OCI-M1 (cell line): ENCODE data around the gene FGB.
"Not testable (repeated sequence)": the region's sequence is repeated elsewhere in the genome, so short reads cannot be mapped to it uniquely, and the experiment has no call there.

Source experiments
- DNase-seq: peaks from one replicate; lab custom pipeline; 2025; lab: John Stamatoyannopoulos, UW

Gene FGB

GRCh38 chr4:154566639-154567204 is 3.9 kb downstream of the FGB start:
- peak; percentile 29 for DNase-seq

GRCh38 chr4:154569028-154569427 is 6.2 kb downstream of the FGB start:
- DNase-seq = no peak

DNA sequence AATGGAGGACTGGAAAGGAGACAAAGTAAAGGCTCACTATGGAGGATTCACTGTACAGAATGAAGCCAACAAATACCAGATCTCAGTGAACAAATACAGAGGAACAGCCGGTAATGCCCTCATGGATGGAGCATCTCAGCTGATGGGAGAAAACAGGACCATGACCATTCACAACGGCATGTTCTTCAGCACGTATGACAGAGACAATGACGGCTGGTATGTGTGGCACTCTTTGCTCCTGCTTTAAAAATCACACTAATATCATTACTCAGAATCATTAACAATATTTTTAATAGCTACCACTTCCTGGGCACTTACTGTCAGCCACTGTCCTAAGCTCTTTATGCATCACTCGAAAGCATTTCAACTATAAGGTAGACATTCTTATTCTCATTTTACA is 6.8 kb downstream of the FGB start:
- no peak for DNase-seq

DNA sequence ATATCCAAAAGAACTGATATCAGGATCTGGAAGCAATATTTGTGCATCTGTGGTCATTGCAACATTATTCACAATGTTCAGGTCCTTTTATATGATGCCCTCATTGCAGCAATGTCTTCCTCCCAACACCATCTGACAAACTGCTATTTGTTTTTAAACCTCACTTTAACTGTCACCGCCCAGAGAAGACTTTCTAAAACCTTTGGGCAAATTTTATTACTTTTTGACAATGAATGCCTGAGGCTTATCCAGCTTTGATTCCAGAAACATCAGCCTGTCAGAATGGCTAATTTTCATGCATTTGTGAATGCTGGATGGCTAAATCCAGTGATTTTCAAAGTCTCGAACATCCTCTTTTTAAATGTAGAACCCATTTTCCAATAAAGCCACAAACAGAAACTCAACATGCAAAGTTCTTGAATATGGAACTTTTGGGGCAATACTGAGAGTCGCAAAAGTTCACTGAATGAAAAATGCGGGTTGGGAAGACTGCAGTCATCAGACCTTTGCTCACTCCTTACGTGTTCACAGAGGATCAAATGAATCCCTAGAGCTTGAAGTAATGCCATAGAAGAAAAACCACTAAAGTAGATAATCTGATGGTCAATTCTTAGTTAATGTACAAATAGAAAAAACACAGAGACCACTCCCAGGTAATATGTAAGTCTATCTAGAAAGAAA is 10.5 kb downstream of the FGB start:
- no peak for DNase-seq

- DNase-seq = no peak
Measured at GRCh38 chr4:154574311-154574710, 11.5 kb downstream of the FGB start.

DNA sequence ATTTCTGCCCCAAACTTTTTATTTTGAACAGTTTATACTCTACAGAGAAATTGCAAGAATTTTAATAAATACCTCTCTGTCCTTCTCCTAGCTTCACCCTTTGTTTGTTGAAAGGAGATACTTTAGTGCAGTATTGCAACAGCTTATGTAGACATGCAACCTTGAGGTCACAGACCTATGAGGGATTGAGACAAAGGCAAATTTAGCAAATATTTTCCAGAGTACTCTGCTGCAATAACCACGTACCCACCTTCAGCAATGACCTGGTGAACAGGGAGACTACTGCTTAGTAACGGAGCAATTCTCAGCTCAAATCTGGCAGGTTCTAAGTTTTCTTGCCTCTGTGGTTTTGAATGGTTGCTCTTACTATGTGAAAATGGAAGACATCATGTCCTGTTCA is 14.5 kb downstream of the FGB start:
- no peak for DNase-seq

DNA sequence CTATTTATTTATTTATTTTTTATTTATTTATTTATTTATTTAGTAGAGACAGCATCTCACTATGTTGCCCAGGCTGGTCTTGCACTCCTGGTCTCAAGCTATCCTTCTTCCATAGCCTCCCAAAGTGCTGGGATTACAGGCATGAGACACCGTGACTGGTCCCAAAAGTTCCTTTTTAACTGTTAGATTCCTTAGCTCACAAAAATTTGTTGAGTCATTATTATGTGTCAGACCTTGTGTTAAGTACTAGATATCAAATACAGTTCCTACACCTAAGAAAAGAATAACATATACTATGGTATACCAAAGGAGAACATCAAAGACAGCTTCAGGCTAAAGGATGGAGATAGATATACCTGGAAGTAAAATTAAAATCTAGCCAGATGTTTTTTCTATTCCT is 16.1 kb downstream of the FGB start:
- DNase-seq = no peak

DNA sequence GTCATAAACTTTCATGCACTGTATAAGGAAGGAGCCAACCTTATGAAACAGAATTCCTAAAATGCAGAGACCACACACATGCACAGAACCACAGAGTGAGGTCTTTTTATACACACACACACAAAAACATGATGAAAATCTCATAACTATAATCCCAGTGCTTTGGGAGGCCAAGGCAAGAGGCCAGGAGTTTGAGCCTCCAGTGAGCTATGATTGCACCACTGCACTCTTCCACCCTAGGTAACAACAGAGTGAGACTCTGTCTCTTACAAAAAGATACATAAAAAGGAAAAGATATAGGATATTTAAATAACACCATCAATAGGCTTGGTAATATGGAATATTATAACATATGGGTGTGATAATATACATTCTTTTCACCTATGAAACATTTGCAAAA is 17.1 kb downstream of the FGB start:
- no peak for DNase-seq

DNA sequence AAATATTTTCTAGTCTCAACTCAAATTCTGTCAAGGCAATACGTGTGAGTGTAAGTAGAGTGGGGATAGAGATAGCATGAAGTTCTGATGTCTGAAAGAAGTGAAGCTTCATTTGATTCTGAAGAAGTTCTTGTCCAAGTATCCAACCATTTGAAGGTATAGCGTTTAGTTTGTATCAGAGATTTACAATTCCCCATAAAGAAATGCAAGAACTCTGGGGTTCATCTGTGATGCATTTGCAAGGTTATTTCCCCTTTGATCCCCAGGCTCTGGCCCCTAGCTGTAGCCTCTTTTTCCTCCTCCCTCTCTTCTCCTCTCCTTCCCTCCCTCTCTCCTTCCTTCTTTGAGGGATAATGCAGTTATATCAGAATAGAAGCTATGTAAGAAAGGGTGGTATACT is 19.9 kb downstream of the FGB start:
- no peak for DNase-seq

GRCh38 chr4:154583230-154583629 is 20.4 kb downstream of the FGB start:
- DNase-seq = no peak

DNA sequence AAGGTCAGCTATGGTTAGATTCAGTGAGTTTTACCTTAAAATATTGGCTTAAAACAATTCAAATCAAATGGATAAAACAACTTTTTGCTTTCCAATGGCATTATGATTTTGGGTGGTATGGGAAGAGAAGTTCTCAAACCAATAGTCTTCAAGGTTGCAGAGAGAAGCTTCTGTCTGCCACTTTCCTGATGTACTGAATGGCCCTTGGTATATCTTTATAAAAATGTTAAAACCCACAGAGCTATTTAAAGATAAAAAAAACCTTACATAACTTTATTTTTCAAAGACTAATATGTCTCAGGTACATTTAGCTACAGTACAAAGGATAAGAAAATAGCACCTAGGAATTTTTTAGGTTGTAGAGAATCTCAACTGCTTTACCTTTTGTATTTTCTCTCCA is 20.9 kb downstream of the FGB start:
- DNase-seq = no peak

DNA sequence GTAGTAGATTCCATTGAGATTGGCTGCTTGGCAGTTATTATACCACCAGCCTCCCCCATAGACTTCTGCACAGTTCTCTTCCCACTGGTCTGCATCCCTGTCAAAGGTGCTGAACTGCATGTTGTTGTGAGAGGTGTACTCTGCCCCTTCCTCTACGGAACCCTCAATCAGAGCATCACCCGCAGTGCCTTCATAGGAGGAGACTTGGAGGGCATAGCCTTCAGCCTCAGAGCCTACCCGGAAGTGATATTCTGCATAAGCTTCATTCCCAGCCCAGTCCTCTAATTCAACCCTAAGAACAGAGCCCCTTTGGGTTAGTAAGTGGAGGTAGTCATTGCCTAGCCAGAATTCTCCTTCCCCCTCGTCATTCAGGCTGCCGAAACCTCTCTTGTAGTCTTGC is 21.4 kb downstream of the FGB start:
- DNase-seq = no peak

- no peak for DNase-seq
Measured at GRCh38 chr4:154585369-154586018, 22.7 kb downstream of the FGB start.

- DNase-seq = peak; percentile 51
Measured at GRCh38 chr4:154586296-154587033, 23.7 kb downstream of the FGB start.

DNA sequence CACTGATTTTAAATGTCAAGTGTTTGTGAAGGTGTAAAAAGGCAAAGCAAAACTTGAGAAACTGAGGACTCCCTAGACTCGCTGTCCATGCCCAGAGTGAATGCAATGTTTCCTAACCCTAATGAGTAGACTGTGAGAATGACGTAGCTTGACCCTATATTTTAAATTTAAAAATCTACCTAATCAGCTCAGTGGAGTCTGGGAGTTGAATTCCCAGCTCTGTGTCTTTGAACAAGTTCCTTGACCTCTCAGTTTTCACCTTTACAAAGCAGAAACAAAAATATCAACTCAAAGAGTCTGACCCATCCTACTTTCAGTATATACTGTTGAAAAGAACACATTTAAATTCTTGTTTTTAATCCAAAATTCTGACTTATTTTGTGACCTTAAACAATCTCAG is 25.4 kb downstream of the FGB start:
- DNase-seq = no peak

DNA sequence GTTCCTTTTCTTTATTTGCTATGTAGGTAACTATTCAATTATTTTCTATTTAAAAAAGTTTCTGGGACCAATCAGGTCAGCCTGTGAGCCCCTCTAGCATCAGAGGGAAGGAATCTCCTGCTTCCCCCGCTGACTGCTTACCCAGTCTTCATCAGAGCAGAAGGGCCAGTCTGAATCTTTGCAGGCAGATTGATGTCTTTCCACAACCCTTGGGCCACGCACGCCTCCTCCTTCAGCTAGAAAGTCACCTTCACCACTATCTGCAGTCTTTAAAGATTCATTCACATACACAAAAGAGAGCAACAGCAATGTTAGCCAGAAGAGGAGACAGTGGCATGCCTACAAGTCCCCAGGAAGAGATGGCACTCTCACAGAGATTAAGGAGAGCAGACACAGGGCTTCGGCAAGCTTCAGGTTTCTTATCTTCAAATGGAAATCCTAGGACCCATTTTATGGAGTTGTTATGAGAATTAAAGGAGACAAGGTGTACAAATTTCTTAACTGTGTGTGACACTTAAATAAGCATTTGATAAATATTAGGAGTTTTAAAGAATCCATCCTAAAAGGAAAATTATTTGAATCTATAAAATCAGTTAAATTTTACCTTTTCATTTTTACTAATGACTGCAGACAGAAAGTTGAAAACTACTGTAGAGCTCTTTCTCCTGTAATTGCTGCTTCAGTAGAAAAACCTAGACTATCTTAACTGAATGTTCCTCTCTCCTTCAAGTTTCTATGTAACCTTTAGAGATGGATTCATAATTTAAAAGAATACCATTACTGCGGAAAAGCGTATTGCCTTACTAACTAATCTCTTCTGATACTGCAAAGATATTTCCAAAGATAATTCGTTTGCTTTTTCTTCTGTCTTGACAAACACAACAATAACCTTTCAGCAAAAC is 26.7 kb downstream of the FGB start:
- no peak for DNase-seq

DNA sequence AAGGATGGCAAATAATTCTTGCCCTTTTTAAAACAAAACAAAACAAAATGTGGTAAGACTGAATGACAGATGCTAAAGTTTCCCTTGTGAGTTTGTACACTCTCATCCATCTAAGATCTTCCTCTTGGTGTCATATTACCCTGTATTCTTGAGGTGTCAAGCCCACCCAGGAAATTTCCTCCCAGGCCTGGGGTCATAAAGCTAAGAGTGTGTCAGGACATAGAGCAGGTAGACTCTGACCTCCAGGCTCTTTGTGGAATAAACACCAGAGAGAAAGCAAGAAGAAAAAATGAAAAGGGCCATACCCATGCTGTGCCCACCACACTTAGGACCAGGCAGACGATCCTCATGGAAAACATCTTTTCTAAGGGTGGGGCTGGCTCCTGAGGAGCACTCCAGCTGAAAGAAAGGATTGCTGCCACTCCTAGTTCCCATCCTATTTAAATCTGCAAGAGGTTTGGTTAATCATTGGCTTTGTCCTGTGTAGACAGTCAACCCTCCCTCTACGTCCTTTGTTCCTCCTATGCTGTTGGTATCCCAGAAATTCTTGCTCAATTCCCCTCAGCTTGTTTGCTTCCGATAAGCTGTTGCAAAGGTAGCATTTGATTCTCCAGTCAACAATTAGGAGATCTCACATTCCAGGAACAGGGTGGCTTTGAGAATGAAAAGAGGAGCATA is 27.7 kb downstream of the FGB start, which contains the start of gene FGA:
TSS of gene FGA (minus strand) at position 414 of the 678 bp plus-strand sequence. CDS start at position 359, 55 bp downstream.
- DNase-seq = no peak

- DNase-seq = no peak
Measured at GRCh38 chr4:154591890-154592289, 29.1 kb downstream of the FGB start.

DNA sequence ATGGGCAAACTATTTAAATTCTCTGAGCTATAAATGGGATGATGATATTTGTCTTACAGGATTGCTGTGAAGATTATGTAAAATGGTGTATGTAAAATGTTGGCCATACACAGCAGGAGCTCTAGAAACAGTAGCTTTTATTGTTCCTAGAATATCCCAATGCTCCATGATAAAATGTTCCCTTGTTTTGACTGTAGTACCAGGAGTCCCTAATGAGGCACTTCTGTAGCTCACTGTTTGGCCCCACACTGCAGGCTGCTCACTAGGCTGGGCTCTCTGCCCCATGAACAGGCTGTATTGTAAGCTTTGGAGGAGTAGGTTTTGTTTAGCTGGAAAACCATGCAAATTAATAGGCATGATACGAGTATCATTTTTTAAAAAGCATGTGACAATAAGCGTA is 31.1 kb downstream of the FGB start:
- DNase-seq = no peak

DNA sequence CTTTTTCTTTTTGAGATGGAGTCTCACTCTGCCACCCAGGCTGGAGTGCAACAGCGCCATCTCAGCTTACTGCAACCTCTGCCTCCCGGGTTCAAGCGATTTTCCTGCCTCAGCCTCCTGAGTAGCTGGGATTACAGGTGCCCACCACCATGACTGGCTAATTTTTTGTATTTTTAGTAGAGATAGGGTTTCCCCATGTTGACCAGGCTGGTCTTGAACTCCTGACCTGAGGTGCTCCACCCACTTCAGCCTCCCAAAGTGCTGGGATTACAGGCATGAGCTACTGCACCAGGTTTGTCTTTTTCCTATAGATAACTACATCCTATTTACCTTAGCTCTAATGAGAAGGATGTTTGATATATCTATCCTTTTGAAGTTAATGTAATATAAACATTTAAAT is 31.5 kb downstream of the FGB start:
- not testable (repeated sequence) for DNase-seq

DNA sequence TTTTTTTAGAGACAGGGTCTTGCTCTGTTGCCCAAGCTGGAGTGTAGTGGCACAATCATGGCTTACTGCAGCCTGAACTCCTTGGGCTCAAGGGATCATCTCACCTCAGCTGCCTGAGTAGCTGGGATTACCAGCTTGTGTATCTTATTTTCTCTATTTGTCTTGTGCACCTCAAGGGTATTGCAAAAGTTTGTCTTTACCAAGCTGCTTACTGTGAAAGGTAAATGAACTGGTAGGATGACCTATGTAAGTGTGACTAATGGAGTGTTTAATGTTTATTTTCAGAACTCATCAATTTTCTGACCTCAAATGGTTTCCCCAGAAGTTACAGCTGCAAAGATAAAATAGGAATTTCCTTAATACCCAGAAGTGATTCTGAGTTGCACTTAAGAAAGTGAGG is 33.0 kb downstream of the FGB start:
- no peak for DNase-seq
